NT2/D1 (cell line): Measurements from ENCODE around the gene SMIM5.

Experiments used
- SUZ12 ChIP-seq: IDR thresholded peaks from 2 replicates; pipeline ENCODE4 v1.6.1; 2011; ENCODE audit not compliant: insufficient read length, insufficient read depth; ENCODE audit errors: extremely low read depth
- YY1 ChIP-seq: IDR thresholded peaks from 2 replicates; pipeline ENCODE4 v1.6.1; 2011; ENCODE audit not compliant: insufficient read length, insufficient read depth
- ZNF274 ChIP-seq: IDR thresholded peaks from 2 replicates; pipeline ENCODE4 v1.6.1; 2011; ENCODE audit warnings: mild to moderate bottlenecking, low read depth, low read length

GRCh38 chr17:75595920-75596313, 37.3 kb upstream of the SMIM5 start:
- TF ChIP-seq YY1 (no peak), SUZ12 (no peak), ZNF274 (no peak)
